ENCODE results near the gene PLD5. TPM values are rescaled to one million over a fixed set of nuclear protein-coding genes. Genes with fewer than 3 reads are reported as not detected.

The PLD5 gene
- total RNA-seq, 1 donor from 2014 or later = 1.0 TPM

DNA sequence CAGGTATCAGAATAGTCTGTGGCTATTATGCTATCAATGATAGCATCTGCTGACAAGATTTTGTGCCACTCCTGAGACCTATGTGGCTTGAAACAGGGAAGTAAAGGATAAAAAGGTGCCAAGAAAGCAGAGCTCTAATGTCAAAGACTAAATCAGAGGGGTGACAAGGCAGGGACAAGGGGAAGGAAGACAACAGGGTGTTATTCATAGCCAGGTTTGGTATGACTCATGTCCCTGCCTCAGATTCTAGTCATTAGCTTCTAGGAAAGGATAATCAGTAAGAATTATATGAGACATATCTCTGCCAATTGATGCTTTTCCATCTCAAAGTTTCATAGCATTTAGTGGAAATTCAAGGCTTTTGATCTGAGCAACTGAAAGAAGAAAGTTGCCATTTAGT, 31.8 kb upstream of the PLD5 start:
- no peak overlapping the region for H3K27ac Mint-ChIP-seq
- no peaks in the 10 kb centered on the region for H3K27me3 Mint-ChIP-seq
- TF ChIP-seq, protein P1, sequence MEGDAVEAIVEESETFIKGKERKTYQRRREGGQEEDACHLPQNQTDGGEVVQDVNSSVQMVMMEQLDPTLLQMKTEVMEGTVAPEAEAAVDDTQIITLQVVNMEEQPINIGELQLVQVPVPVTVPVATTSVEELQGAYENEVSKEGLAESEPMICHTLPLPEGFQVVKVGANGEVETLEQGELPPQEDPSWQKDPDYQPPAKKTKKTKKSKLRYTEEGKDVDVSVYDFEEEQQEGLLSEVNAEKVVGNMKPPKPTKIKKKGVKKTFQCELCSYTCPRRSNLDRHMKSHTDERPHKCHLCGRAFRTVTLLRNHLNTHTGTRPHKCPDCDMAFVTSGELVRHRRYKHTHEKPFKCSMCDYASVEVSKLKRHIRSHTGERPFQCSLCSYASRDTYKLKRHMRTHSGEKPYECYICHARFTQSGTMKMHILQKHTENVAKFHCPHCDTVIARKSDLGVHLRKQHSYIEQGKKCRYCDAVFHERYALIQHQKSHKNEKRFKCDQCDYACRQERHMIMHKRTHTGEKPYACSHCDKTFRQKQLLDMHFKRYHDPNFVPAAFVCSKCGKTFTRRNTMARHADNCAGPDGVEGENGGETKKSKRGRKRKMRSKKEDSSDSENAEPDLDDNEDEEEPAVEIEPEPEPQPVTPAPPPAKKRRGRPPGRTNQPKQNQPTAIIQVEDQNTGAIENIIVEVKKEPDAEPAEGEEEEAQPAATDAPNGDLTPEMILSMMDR (IDR thresholded peaks at IDR 0.05; ENCODE audit: unreplicated experiment) = no peak

DNA sequence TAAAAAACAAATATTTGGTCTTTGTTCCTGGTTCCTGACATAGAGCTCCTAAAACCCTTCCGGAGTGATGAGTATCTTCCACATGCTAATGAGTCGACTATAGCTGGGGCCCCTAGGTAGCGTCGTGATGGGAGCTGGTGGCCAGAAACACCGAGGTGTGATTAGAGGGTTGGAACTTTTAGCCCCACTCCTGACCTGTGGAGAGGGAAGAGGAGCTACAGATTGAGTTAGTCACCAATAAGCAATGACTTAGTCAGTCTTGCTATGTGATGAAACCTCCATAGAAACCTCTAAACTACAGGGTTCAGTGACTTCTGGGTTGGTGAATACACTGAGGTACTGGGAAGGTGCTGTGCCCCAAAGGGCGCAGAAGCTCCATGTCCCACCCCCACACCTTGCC, 30.1 kb upstream of the PLD5 start:
- Mint-ChIP-seq H3K4me3 (ENCODE audit: low read depth) (no peak overlapping the region), H3K36me3 (ENCODE audit: insufficient read depth) (no peaks in the 10 kb centered on the region), H3K4me1 (ENCODE audit: low read depth) (no peaks in the 10 kb centered on the region), H3K27me3 (no peaks in the 10 kb centered on the region), H3K27ac (no peak overlapping the region), H3K9me3 (ENCODE audit: low read depth) (no peaks in the 10 kb centered on the region)
- no peak for DNase-seq (ENCODE audit: low spot score, unreplicated experiment)
- TF ChIP-seq, protein P1 (IDR thresholded peaks at IDR 0.05; ENCODE audit: unreplicated experiment) = no peak

More for the DNA sequence above, 31.8 kb upstream of the PLD5 start:
- Mint-ChIP-seq H3K4me1 (ENCODE audit: low read depth) (no peaks in the 10 kb centered on the region), H3K36me3 (ENCODE audit: insufficient read depth) (no peaks in the 10 kb centered on the region), H3K9me3 (ENCODE audit: low read depth) (no peaks in the 10 kb centered on the region), H3K4me3 (ENCODE audit: low read depth) (no peak overlapping the region)
- no peak for DNase-seq (ENCODE audit: low spot score, unreplicated experiment)

DNA sequence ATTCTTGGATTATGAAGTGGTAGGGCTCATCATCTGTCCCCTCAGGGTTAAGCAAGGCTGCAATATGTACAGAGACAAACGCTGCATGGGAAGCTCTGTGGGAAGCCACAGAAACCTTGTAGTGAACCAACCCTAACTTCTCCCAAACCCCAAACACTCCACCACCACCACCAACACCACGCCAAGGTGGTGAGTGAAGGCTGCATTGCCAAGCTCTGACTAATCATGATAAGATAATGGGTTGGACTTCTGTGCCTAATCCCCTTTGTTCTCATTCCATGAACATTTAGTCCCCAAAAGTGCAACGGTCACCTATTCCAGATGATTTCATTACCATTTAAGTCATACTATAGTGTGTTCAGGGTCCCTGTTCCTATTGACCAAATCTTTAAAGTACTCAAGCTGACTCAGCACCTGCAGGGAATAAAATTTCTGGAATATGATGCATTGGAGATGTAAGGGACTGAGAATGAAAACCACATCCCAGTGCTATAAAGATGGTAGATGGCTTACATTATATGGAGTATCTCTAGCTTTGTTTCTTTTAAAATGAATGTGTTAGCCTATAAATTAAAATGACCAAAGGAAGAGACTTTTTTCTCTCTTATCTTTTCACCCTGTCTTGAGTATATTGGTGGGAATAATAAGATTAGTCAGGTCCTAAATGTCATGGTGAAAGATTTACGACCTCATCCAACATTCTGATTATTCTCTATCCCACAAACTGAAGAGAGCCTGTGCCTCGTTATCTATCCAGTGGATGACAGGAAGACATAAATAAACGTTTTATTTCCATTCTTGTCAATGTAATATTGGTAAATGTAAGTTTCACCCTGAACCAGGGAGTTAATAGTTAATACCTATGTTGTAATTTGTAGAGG, 22.6 kb upstream of the PLD5 start:
- no peak overlapping the region for H3K4me3 Mint-ChIP-seq (ENCODE audit: low read depth)

DNA sequence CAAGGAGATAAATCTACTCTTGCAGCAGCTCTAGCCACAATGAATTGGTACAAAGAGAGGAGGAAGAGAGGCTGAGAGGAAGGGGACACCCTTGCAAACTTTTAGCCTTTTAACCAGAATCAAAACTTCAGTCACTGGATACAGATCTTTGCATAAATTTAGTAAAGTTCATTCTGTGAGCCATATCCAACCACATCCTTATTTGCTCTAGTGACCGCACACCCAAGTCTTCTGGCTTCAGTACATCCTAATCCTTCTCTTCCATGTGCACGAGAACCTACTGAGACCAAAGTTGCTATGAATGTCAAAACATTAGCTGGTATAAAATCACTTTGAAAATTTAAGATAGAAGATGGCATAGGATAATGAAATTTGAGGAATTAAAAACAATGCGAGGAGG, 21.9 kb upstream of the PLD5 start:
- Mint-ChIP-seq H3K4me1 (ENCODE audit: low read depth) (no peaks in the 10 kb centered on the region), H3K9me3 (ENCODE audit: low read depth) (no peaks in the 10 kb centered on the region), H3K27me3 (no peaks in the 10 kb centered on the region), H3K36me3 (ENCODE audit: insufficient read depth) (no peaks in the 10 kb centered on the region), H3K27ac (no peak overlapping the region), H3K4me3 (ENCODE audit: low read depth) (no peak overlapping the region)
- DNase-seq (ENCODE audit: low spot score, unreplicated experiment) = no peak
- TF ChIP-seq, protein P1 (IDR thresholded peaks at IDR 0.05; ENCODE audit: unreplicated experiment) = no peak

More for the DNA sequence above, 22.6 kb upstream of the PLD5 start:
- TF ChIP-seq, protein P1 (IDR thresholded peaks at IDR 0.05; ENCODE audit: unreplicated experiment) = no peak
- no peak for DNase-seq (ENCODE audit: low spot score, unreplicated experiment)
- Mint-ChIP-seq H3K27me3 (no peaks in the 10 kb centered on the region), H3K4me1 (ENCODE audit: low read depth) (no peaks in the 10 kb centered on the region), H3K27ac (no peak overlapping the region), H3K9me3 (ENCODE audit: low read depth) (no peaks in the 10 kb centered on the region), H3K36me3 (ENCODE audit: insufficient read depth) (no peaks in the 10 kb centered on the region)

DNA sequence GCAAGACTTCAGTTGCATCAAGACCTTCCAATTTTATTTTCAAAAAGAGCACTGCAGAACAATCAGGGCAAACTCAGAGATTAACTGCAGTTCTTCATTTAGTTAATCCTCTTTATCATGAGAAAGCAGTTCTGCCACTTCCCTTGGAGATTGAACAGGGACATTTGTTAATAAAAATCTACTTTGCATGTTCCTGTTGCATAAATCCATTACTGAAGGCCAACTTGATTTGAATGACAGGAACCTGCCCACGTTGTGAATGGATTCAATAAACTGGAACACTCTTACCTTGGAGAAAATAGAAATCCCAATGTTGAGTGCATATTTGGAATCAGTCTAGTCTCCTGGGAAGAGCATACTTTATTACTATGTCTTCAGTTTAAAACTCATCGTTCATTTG, 19.6 kb upstream of the PLD5 start:
- DNase-seq (ENCODE audit: low spot score, unreplicated experiment) = no peak
- H3K9me3 Mint-ChIP-seq (ENCODE audit: low read depth) = no peaks in the 10 kb centered on the region
- no peak overlapping the region for H3K27ac Mint-ChIP-seq
- H3K27me3 Mint-ChIP-seq = peaks cover 5% of the 10 kb centered on the region
- TF ChIP-seq, protein P1 (IDR thresholded peaks at IDR 0.05; ENCODE audit: unreplicated experiment) = no peak
- H3K4me3 Mint-ChIP-seq (ENCODE audit: low read depth) = no peak overlapping the region
- no peaks in the 10 kb centered on the region for H3K36me3 Mint-ChIP-seq (ENCODE audit: insufficient read depth)
- H3K4me1 Mint-ChIP-seq (ENCODE audit: low read depth) = no peaks in the 10 kb centered on the region

All from progenitor cell of endocrine pancreas (in vitro differentiated cells).